B cell (primary cell): ENCODE measurements around the gene MYO18A.

Source experiments
- EZH2 ChIP-seq: IDR thresholded peaks from 2 replicates; pipeline ENCODE4 v1.6.1; 2012; ENCODE audit warnings: borderline replicate concordance, low read depth, mild to moderate bottlenecking, moderate library complexity, low read length; ENCODE audit not compliant: insufficient read depth, poor library complexity, severe bottlenecking
- TF ChIP-seq, protein P1 (sequence below): fragments of 200-600 bp; IDR thresholded peaks from one replicate; pipeline ENCODE4 v1.8.0; 2022; ENCODE audit warnings: antibody characterized with exemption, mild to moderate bottlenecking

DNA sequence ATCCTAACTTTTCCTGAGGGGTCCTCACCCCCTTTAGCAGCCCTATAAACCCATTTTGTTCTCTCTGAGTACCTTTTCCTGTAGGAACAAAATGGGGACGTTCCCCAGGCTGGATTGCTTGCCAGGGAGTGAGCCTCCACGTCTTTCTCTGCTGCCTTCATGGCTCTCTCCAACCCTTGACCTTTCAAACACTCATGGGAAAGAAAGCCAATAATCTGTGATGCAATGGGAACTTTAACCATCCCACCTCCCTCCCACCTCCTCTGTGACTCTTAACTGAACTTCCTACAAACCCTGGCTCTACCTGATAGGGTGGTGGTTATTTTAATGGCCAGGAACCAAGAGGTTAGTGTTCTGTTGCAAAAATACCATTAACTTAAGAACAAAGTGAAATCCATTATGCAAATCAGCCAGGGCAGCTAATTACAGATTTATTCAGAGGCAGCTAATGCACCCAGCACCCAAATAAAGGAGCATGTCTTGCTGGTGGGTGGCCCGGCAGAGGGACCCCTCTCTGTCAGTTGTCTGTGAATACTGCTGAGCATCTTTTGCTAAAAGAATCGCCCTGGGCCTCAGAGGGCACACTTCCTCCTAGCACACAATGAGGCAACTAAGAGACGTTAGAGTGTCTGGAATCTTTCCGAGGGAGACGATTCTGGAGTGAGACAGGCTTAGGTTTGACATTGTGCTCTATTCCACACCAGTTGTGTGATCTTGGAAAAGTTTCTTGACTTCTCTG, 134.3 kb downstream of the MYO18A start:
- TF ChIP-seq, protein P1, sequence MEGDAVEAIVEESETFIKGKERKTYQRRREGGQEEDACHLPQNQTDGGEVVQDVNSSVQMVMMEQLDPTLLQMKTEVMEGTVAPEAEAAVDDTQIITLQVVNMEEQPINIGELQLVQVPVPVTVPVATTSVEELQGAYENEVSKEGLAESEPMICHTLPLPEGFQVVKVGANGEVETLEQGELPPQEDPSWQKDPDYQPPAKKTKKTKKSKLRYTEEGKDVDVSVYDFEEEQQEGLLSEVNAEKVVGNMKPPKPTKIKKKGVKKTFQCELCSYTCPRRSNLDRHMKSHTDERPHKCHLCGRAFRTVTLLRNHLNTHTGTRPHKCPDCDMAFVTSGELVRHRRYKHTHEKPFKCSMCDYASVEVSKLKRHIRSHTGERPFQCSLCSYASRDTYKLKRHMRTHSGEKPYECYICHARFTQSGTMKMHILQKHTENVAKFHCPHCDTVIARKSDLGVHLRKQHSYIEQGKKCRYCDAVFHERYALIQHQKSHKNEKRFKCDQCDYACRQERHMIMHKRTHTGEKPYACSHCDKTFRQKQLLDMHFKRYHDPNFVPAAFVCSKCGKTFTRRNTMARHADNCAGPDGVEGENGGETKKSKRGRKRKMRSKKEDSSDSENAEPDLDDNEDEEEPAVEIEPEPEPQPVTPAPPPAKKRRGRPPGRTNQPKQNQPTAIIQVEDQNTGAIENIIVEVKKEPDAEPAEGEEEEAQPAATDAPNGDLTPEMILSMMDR, result no peak
- no peak for TF ChIP-seq EZH2
